ENCODE results near the gene MYH15.

GRCh38 chr3:108359011-108359410, 151.4 kb downstream of the MYH15 start:
- TF ChIP-seq CTCF (IDR thresholded peaks at IDR 0.05) = no peak
- TF ChIP-seq, protein P1, sequence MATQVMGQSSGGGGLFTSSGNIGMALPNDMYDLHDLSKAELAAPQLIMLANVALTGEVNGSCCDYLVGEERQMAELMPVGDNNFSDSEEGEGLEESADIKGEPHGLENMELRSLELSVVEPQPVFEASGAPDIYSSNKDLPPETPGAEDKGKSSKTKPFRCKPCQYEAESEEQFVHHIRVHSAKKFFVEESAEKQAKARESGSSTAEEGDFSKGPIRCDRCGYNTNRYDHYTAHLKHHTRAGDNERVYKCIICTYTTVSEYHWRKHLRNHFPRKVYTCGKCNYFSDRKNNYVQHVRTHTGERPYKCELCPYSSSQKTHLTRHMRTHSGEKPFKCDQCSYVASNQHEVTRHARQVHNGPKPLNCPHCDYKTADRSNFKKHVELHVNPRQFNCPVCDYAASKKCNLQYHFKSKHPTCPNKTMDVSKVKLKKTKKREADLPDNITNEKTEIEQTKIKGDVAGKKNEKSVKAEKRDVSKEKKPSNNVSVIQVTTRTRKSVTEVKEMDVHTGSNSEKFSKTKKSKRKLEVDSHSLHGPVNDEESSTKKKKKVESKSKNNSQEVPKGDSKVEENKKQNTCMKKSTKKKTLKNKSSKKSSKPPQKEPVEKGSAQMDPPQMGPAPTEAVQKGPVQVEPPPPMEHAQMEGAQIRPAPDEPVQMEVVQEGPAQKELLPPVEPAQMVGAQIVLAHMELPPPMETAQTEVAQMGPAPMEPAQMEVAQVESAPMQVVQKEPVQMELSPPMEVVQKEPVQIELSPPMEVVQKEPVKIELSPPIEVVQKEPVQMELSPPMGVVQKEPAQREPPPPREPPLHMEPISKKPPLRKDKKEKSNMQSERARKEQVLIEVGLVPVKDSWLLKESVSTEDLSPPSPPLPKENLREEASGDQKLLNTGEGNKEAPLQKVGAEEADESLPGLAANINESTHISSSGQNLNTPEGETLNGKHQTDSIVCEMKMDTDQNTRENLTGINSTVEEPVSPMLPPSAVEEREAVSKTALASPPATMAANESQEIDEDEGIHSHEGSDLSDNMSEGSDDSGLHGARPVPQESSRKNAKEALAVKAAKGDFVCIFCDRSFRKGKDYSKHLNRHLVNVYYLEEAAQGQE (IDR thresholded peaks at IDR 0.05; ENCODE audit: insufficient read depth in 1 of 2, low read depth in 2 of 2, low read length in 1 of 2) = no peak
